Dermis microvascular lymphatic vessel endothelial cell (primary cell): ENCODE data around the gene C15orf62. TPM values are rescaled to one million over a fixed set of nuclear protein-coding genes. Genes with fewer than 3 reads are reported as not detected.

Source experiments
- DNase-seq, 2 donors: peaks; one replicate each; pipeline versions ENCODE4 v3.0.0 to v3.0.0-alpha.2; 2010; ENCODE audit warnings: low read depth in 2 of 2
- total RNA-seq: library from RNA; depleted of rRNA; stranded (reverse); fragments of >200 nt; gene quantifications from 2 replicates; pipeline ENCODE4 v1.2.1, GENCODE V29; 2014

C15orf62 gene
- total RNA-seq, 1 donor from 2014 or later = 0.39 TPM

DNA sequence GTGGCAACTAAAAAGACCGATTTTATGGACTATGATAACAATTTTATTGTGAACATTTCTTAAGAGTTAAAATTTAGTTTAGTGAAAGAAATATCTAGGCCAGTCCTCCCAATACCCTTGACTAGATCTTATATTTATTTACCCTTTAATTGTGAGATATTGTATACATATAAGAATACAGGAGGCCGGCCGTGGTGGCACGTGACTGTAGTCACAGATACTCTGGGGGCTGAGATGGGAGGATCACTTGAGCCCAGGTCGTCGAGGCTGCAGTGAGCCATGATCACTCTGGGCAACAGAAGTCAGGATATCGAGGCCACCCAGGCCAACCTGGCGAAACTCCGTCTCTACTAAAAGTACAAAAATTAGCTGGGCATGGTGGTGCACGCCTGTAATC lies 14.0 kb upstream of the C15orf62 start:
- no peak for DNase-seq

DNA sequence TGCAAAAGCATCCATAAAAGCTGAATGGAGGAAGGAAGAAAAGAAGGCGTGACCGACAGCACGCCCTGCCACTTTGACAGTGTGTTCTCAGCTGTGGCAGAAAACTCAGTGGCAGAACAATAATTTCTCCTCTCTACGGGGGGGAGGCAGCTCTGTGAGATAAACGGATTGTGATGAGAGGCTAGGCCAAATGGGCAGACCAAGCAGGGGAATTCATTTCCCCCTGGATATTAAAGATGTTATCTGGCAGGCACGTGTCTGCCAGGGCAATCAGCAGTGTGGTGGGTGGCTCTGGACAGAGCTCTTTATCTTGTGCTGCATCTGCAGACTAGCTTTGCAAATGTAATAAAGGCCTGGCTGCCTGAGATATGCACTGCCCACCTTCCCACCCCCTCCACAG lies 12.8 kb upstream of the C15orf62 start:
- no peak for DNase-seq

DNA sequence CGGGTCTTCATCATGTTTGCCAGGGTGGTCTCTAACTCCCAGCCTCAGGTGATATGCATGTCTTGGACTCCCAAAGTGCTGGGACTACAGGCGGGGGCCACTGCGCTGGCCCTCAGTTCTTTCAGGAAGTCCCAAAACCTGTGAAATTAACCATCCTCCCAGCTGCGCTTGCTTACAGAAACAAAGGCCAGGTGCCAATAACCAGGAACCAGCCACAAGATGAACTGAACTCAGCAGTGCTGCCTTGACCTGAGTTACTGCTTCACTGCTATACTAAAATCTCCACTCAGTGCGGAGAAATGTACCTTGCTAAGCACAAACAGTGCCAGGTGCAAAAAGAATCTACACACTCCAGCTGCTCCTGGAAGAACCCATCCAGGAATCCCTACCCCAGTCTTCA lies 9.8 kb upstream of the C15orf62 start:
- no peak for DNase-seq

DNA sequence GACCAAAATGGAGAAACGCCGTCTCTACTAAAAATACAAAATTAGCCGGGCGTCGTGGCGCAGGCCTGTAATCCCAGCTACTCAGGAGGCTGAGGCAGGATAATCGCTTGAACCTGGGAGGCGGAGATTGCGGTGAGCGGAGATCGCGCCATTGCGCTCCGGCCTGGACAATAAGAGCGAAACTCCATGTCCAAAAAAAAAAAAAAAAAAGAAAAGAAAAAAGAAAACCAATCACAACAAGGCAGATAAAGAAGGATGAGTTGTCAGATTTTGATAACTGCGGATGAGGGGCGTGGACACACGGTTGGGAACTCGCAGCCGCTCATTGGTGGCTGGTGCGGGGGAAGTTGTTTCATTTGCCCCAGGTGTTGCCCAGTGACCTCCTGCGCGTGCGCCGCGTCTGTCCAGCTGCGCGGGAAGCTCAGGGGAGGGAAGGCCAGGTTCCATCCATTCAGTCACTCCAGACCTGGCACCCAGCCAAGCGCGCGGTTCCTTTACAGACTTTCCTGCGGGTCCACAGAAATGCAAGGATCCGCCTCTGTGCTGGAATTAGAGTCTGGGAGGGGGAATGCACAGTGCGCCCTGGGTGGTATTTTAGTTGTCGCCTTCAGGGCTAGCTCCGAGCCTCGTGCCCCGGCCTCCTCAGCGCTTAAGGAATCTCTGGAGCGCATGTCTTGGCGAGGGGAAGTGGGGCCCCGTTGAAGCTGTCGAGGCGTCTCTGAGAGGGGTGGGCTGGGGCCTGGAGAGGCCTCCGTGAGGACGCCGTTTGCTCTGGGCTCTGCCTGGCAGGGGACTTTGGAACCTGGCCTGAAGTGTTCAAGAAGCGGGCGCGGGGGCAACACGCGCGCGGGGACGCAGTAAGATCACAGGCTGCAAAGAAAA lies 6.6 kb upstream of the C15orf62 start:
- DNase-seq = peak; percentile 69 to 79

DNA sequence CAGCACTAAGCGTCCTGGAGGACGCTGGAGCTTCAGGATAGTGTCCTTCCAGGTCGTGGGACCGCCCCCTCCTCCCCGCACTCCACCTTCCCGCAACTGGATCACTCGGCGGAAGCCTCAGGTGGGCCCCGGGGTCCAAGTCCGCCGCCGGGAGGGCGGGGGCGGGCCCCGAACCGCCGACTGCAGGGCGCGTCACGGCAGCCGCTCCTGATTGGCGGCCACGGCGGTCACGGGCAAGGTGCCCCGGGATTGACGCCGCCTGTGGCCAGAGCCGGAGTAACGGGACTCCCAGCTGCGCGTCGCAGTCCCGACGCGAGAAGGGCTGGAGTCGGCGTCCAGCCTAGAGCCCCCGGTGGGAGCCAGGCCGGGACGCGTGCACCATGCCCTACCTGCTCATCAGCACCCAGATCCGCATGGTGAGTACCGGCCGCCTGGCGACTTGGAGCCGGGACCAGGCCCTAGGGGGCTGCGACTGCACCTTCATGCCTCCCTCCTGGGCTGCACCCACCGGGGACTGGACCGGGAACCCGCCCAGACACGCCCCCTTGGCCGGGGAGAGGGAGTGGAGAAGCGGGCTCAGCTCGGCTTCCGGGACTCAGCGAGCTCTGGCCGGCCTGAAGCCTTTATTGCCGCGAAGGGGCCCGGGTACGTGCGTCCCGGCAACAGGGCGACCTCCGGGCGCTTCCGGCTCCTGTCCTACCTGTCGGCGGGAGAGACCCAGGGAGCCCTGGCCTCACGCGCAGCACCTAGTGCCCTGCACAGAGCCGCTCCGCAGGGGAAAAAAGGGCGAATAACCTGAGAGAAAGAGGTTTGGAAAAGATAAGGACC lies 5.8 kb upstream of the C15orf62 start, which contains the start of gene GCHFR:
GCHFR (plus strand) TSS at position 268 of the 828 bp plus-strand sequence; CDS start at position 381, 113 bp downstream.
- peak in 1 of 2 donors; percentile 80 for DNase-seq

DNA sequence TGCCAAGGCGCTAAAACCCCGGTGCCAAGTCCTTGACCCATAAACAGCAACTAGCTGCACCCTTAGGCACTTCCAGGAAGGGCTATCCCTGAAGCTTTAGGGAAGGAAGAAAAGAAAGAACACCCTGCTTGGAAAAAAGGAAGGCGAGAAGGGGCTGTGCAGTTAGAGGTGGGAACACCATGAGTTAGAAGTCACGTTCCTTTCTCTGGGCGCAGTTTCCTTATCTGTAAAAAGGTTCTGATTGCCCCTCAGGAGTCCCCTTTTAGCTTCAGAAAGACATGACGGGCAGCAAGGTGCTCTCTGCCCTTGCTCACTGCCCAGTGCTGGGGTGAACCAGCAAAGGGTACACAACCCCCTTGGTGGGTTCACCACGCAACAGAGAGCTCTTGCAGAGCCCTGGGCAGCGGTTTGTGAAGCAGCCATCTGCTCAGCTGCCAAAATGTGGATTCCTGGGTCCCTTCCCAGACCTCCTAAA lies 5.1 kb upstream of the C15orf62 start:
- no peak for DNase-seq

DNA sequence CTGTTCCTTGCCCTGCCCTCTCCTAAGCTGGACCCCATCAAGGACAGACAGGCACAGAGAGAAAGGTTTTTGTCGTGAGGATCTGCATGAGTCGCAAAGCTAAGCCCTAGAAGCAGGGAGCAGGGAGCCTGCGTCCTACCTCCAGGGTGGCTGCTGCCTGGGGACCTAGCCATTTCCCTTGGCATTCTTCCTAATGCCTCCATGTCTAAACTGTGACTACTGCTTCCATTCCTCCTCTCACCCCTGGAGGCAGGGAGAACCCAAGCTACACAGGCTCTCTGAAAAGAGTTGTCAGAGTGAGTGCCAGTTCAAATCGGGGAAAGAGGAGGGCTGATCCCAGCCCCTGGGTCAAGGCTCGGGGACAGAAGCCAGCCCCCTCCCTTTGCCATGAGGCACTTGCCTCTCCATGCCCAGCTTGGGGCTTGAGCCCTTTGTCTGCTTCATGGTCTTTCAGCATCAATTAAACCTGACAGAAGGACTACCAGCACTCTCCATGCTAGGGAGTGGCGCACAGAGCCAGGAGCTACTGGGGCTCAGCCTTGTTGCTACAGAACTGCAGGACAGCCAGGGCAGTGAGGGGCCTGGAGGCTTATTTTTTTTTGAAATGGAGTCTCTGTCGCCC lies 3.5 kb upstream of the C15orf62 start:
- DNase-seq = no peak

DNA sequence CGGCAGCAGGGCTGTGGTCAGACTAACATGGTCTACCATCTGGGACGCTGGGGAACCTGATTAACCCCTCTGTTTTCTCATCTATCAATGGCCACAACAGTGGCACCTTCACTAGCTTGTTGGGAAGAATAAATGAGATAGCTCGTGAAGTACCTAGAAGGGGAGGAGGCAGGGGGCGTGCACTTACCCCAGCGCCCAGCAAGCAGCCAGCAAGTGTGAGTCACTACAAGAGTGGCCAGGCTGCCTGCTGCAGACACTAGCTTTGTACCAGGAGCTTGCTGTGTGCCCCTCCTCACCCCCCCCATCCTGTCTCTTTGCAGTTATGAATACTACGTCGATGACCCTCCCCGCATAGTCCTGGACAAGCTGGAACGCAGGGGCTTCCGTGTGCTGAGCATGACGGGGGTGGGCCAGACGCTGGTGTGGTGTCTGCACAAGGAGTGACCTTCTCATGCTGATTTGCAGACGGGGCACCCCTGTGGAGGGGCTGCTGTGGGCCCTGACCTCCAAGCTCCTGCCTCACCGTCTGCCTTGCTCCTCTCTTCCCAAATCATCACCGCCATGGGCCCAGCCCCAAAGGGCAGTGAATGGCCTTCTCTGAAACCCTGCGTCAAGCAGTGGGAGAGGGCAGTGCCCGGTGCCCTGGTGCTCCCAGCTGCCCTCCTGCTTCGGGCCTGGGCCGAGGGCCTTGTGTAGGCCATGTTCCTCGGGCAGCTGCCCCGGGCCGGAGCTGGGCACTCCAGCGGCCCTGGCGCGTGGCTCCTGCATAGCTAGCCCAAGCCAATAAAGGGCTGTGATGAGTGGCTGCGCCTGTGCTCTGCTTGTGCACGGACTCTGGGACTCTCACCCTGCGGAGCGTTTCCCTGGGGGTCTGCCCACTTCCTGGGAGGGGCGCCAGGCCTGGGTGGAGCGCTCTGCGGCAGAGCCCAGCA lies 2.6 kb upstream of the C15orf62 start:
- DNase-seq = no peak

DNA sequence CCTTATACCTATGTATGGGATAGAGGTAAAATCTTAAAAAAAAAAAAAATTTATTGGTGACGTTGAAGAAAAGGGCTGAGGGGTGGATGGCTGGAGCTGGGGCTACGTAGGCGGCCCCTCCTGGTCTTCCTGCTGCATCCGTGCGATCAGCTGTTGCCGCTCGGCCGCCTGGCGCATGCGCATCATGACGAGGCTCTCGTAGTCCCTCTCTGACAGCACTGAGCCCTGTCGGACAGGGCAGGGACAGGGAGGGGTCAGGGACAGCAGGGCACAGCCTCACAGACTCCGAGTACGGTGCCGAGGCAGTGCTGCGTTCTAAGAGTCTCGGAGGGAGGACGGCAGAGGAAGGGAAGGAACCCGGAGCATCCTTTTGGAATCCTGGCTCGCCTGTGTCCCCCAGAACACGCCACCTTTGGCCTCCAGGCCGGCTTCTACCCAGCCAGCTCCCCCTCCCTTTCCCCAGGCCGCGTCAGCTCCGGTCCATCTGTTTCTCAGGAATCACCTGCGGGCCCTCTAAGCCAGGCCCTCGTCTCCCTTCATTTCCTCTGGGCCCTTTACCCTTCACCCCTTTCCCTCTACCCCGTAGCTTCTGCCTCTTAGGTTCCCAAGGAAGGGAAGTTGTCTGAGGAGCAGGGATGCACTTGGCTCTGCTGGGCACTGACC lies 1.8 kb upstream of the C15orf62 start:
- no peak for DNase-seq

DNA sequence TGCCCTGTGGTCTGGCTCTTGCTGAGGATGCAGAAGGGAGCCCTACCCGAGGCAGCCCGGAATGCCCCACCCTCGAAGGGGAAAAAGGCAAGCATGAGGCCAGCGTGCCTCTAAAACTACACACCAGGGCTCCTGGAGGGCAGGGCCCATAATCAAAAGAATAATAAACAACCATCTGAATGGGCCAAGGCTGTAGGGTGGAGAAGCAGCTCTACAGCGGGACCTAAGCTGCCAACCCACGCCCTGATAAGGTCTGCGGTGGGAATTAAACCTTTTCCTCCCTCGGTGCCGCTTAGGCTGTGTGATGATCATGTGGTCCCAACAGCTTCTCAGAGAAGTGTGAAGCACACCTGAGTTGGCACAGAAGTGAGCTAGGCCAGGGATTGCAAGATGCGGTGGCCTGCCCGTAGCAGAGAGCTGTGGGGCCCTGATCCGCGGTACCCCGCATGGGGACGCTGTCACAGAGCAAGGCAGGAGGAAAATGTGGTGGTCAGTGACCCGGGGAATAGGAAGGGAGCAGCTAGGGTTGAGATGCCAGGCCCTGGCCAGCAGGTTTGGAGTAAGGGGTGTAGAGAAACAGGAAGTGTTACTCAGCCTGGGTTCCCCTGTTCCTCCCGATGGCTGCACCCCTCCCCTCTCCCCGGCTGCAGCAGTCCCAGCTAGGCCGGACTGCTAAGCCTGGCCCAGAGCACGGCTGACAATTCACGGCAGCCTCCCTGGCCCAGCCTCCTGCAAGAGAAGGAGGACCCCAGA lies 1.1 kb upstream of the C15orf62 start:
- DNase-seq = peak in 1 of 2 donors; percentile 32

DNA sequence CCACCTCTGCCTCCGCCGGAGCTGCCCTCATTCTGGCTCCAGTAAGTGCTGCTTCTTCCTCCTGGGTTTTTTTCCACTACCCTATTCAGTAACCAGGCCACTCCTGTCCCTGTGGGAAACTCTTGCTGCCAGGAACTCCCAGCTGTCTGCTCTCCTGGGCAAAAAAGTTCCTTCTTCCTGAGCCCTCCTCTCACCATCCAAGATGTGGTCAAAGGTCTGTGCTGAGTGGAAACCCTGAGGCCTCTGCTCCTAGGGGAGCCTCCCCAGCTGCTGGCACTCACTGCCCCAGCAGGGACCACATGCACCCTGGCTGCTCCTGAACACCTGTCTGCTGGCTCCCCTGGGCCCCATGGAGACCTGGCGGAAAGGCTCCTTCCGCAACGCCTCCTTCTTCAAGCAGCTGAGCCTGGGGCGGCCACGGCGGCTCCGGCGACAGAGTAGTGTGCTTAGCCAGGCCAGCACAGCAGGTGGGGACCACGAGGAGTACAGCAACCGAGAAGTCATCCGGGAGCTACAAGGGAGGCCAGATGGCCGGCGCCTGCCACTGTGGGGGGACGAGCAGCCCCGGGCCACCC lies 454 bp downstream of the C15orf62 start:
- peak in 1 of 2 donors; percentile 55 for DNase-seq

DNA sequence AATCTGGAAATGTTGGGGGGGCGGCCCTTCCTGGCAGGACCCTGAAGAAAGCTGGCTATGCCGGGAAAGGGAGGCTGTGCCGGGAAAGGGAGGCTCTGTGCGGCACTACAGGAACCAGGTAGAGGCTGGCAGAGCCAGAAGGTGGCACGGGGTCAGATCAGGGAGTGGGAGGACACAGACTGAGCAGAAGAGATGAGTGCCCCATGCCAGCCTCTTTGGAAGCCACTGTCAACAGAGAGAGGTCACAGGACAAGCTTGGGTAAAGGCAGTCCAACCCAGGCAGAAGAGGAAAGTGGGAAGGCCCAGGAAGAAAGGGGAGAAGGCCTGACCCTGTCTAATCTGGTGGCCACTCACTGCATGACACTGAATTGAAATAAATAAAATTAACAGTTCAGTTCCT lies 1.5 kb downstream of the C15orf62 start:
- DNase-seq = no peak

DNA sequence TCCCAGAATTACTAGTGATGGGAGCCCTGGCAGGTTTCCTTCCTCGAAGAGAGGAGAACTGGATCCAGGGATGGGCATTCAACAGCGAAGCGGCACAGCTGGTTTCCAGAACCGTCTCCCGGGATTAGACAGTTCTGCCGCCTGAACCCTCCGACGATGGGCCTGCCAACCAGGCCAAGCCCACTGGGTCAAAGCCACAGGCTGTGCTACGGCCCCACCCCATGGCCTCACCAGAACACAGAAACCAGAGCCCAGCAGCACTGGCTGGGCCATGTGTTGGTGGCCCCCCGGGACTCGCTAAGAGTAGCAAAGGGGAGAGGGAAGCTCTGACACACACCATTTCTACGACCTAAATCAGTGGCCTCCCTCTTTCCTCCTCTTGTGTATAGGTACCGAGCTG lies 2.2 kb downstream of the C15orf62 start:
- no peak for DNase-seq

DNA sequence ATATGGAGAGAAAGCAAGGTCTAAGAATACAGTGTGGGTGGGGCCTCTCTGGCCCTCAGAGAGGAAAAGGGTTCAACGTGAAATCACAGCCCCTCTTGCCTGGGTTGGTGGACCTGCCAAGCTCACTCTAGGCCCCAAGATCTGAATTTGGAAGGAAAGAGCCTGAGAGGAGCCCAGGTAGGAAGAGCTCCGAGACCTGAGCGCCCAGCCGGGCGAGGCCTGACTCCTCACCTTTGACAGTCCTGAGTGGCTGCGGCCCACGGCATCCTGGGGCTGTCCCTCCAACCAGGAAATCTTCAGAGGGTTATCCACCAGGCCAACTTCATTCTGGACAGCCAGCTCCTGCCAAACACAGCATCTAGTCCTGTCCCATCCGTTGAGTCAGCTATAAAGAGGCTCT lies 3.7 kb downstream of the C15orf62 start:
- no peak for DNase-seq

DNA sequence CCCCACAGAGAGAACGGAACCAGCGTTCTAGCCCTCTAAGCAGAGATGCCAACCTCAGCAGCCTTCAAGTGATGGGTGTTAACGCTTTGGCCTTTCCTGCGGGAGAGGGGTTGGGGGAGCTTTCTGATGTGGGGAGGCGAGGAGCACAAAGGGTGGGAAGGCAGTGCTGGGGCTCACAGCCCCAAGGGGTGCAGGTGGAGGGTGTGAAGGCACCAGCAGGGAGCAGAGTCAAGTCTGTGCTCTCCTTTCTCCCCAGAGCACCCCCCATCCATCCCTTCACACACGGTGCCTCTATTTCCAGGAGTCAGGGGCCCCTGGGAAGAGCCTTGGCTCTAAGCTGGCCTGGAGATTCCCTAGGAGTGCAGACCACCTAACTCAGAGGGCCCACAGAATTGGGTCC lies 4.1 kb downstream of the C15orf62 start:
- no peak for DNase-seq

DNA sequence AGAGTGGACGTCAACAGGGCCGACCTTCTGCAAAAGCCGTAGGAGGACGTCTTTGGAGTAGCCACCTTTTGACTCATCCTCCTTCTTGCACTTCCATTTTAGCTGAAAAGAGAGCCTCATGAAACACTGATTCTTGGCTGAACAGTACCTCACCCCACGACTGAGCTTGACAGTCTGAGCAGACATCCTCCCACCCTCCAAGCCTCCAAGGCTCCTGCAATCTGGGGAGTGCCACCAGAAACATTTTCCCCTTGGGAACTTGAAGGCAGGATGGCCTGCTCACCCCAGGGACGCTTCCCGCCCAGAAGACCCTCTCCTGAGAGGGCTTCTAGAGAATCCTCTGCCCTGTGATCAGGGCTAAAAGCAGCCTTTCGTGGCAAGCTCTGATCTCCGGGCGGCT lies 5.2 kb downstream of the C15orf62 start:
- DNase-seq = no peak

DNA sequence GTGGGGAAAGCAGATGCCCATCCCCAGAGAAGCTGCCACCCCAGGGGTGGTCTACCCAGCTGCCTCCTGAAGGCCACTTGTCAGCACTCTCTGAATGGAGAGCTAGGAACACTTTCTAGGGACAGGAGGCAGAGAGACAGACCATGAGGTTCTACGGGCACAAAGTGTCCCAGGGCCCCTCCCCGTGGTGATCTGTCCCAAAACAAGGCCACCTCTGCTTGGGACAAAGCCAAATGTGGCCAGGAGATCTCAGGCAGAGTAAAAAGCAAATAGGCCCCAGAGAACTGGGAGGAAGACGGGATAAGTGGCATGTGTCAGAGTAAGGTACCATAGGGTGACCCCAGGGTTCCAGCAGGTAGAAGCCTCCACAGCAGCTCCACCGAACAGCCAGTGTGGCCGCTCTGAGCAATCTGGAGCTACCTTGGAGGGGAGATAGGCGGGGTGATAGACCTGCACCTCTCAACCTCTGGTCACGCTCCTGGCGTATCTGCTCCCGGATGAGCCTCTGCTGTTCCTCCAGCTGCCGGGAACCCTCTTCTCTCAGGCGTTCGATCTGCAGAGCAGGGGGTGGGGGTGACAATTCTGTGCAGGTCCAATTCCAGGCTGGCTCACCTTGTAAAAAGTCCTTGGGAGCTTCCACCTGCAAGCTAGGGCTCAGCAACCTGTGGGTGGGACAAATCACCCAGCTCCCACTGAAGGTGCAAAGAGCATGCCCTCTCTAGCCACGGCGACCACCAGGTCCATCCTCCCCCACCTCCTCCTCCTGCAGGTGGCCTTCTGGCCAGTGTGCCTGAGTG lies 6.2 kb downstream of the C15orf62 start:
- no peak for DNase-seq

DNA sequence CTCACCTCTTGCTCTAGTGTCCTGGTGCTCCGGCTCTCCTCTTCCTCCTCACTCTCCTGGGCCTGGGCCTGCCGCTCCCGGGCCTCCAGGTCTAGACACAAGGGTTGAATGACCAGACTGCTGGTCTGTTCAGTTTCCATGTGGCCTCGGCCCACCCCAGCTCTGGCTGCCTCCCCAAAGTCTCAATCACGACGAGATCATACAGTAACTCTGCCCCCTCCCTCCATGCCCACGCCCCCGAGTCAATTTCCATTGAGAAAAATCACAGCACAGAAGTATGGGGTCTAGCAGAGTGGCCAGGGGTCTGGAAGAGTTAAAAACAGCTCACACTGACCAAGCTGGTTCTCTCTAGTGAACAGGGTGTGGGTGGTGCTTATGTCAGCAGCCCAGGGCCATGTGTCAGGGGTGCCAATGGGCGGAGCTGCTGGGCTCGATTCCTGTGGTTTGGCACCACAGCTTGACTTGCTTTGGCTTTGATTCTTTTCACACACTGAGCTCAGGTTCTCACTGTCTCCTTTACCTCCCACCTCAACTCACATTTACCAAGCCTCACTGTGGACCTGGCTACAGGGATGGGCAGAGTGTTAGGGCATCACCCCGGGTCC lies 6.9 kb downstream of the C15orf62 start:
- no peak for DNase-seq
